Right cardiac atrium (tissue), 5 donors: ENCODE data around the gene MYBL2. TPM values are rescaled to one million over a fixed set of nuclear protein-coding genes. Genes with fewer than 3 reads are reported as not detected.

ENCODE experiments used
- ATAC-seq, 2 donors: fragments of 200-7000 bp; cut with Tn5 transposase; one replicate each; pipeline versions ENCODE4 v1.8.0 to v1.9.1; 2020; ENCODE audit warnings: moderate library complexity in 2 of 2, mild to moderate bottlenecking in 1 of 2
- DNase-seq, 3 donors: peaks; one replicate each; pipeline ENCODE4 v3.0.0-alpha.2; 2020
- H3K27ac ChIP-seq: one replicate; pipeline ENCODE4 v1.5.1; 2013; ENCODE audit warnings: mild to moderate bottlenecking, low read length, control low read depth, moderate library complexity
- H3K27me3 ChIP-seq: one replicate; pipeline ENCODE4 v1.6.1; 2013; ENCODE audit not compliant: control insufficient read depth, insufficient read depth
- H3K4me1 ChIP-seq: one replicate; pipeline ENCODE4 v1.6.1; 2013; ENCODE audit warnings: low read length; ENCODE audit not compliant: control insufficient read depth, insufficient read depth
- H3K4me3 ChIP-seq: one replicate; pipeline ENCODE4 v1.5.1; 2013; ENCODE audit warnings: low read length, control low read depth
- H3K9me3 ChIP-seq: one replicate; pipeline ENCODE4 v1.6.1; 2013; ENCODE audit warnings: low read length; ENCODE audit not compliant: control insufficient read depth
- WGBS: extraction: QIAGEN DNeasy Blood & Tissue Kit; methylation state at CpG from one replicate; pipeline ENCODE4 v1.1.7; 2013; 5-methylcytosine and 5-hydroxymethylcytosine counted together
- intact Hi-C, 4 donors: fragments of 100-400 bp; cut with DNase I; formaldehyde crosslinking; loops; one replicate each; pipeline versions ENCODE4 v1.11.0 to v1.14.0; 2022 to 2023
- polyA plus RNA-seq: library from polyadenylated mRNA; stranded (reverse); fragments of 200-250 nt; gene quantifications from one replicate; pipeline ENCODE4 v1.2.3, GENCODE V29; 2013
- total RNA-seq, 4 donors: library from RNA; stranded (reverse); fragmentation: NEBNext Ultra II Directional; extraction: Animal tissue kit (Norgen Biotek cat#: 25700); gene quantifications; one replicate each; pipeline ENCODE4 v1.2.1, GENCODE V29; 2021
- donor health status: healthy with polysubstance abuse.
- donor health status: DM: no; HTN: yes; CAD: no.
- donor health status: DM: no; HTN: no; CAD: no.
- donor health status: DM: no; HTN: yes; CAD: no; lungs with severe emphysema.
- donor health status: DM: yes; HTN: yes; CAD: no.

Gene MYBL2
- total and polyA plus RNA-seq, 5 donors: 0.11 to 1.4 (median 0.50) TPM; not detected in 1

DNA sequence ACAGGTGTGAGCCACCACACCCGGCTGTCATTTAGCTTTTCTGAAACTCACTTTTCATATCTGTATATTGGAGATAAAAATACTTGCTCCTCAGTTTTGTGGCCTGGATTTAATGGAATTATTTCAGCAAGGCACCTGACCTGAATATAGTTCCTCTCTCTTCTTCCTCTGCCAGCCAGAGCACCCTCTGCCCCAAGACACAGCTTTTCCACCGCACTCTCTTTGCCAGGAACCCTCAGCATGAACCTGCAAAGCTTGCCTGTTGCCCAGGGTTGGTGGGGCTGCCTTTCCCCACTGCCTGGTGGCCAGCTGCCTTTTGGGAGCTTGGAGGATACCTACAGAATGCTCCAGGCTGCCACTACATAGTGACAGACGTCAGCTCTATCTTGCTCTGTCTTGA, 56.8 kb downstream of the MYBL2 start:
- no peak for ATAC-seq
- no peaks in the 10 kb centered on the region for H3K4me1 ChIP-seq
- no peaks in the 10 kb centered on the region for H3K9me3 ChIP-seq
- no peak overlapping the region for H3K4me3 ChIP-seq
- DNase-seq: peak in 1 of 3 donors; percentile 9
- intact Hi-C loops: no loop called here
- H3K27ac ChIP-seq: no peak overlapping the region
- no peaks in the 10 kb centered on the region for H3K27me3 ChIP-seq
- 76% methylated on average over 3 of the region's 3 CpGs for WGBS

- Histone ChIP-seq H3K4me3 (no peak overlapping the region), H3K27ac (no peak overlapping the region), H3K9me3 (no peaks in the 10 kb centered on the region), H3K4me1 (no peaks in the 10 kb centered on the region), H3K27me3 (no peaks in the 10 kb centered on the region)
- intact Hi-C loops: no loop called here
- WGBS: 87% methylated on average over 5 of the region's 5 CpGs
- ATAC-seq (no peak), DNase-seq (no peak)
These were observed 57.5 kb downstream of the MYBL2 start for GRCh38 chr20:43724383-43724782.

DNA sequence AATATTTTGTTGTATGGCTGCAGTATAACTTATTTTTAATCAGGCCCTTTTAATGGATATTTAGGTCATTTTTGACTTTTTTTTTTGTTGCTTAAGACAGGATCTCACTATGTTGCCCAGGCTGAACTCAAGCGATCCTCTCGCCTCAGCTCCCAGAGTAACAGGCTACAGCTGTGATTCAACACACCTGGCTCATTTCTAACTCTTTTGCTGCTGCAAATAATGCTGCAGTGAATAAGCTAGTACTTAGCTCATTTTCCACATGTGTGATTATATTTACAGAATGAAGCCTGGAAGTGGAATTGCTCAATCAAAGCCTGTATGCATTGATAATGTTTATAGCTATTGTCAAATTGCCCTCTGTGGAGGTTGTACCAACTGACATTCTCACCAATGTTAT, 58.8 kb downstream of the MYBL2 start:
- Histone ChIP-seq H3K4me3 (no peak overlapping the region), H3K27ac (no peak overlapping the region), H3K4me1 (no peaks in the 10 kb centered on the region), H3K9me3 (no peaks in the 10 kb centered on the region), H3K27me3 (no peaks in the 10 kb centered on the region)
- WGBS: 94% methylated on average over 2 of the region's 2 CpGs
- ATAC-seq (no peak), DNase-seq (no peak)
- intact Hi-C loops: no loop called here

DNA sequence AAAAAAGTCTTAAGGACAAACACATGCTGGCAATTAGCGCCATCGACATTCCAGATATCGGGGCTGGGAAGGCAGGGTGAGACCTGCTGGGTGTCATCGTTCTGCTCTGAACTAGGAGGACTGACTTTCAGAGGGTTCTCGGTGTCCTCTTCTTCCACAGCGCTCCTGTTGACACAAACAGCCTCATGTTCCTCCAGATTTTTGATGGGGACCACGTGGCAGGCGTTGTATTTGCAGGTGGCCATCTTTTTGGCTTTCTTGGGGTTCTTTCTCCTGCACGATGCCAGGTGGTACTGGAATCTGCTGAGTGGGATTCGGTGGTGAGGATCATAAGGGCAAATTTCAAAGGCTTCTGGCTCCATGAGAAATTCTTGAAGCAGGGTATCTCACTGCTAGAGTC, 59.4 kb downstream of the MYBL2 start:
- intact Hi-C loops: no loop called here
- Histone ChIP-seq H3K4me1 (no peaks in the 10 kb centered on the region), H3K27me3 (no peaks in the 10 kb centered on the region), H3K27ac (no peak overlapping the region), H3K9me3 (no peaks in the 10 kb centered on the region), H3K4me3 (no peak overlapping the region)
- WGBS: 87% methylated on average over 10 of the region's 10 CpGs
- no peak for ATAC-seq
- DNase-seq: peak in 1 of 3 donors; percentile 7

DNA sequence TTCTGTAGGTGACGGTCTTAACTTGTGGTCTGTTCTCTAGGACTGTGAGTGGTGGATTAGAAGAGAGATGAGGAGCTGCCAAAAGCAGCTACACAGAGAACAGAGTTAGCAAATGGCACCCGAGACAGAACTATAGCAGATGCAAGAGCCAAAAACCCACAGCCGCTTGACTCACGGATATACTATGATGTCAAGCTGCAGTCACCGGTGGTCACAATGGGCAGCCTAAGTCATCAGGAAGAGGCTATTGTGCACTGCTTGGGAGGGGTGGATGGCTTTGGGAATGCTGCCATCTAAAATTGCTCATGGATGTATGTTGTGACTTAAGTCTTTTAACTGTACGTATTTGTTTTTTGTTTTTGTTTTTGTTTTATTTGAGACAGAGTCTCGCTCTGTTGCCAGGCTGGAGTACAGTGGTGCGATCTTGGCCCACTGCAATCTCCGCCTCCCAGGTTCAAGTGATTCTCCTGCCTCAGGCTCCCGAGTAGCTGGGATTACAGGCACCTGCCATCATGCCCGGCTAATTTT, 60.0 kb downstream of the MYBL2 start, which contains the start of gene GTSF1L:
GTSF1L (minus strand) TSS at position 192 of the 528 bp plus-strand sequence. CDS start 308 bp downstream, outside the sequence.
- WGBS: 73% methylated on average over 11 of the region's 11 CpGs

DNA sequence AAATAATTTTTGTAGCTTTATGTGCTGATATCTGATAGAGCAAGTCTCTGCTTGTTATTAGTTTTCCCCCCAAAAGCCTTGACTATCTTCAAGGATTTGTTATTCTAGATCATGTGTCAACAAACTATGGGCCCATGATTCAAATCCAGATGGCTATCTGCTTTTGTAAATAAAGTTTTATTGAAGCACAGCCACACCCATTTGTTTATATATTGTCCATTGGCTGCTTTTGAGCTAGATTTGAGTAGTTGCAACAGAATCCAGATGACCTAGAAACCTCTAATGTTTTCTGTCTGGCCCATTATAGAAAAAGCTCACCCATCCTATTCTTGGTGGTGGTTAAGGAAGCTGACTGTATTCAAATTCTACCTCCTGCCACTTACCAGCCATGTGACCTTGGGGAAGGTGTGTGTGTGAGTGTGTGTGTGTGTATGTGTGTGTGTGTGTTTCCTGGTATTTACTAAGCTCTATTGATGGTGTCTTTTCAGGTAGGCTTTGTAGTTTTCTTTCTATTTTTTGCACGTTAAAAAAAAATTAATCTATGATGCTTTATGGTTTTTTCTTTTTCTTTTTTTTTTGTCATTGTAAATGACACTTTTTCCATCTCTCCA, 61.2 kb downstream of the MYBL2 start:
- intact Hi-C loops: no loop called here
- no peak overlapping the region for H3K27ac ChIP-seq
- no peak for ATAC-seq
- WGBS: 88% methylated on average over 1 of the region's 1 CpG
- no peaks in the 10 kb centered on the region for H3K9me3 ChIP-seq
- no peaks in the 10 kb centered on the region for H3K27me3 ChIP-seq
- no peaks in the 10 kb centered on the region for H3K4me1 ChIP-seq
- no peak for DNase-seq
- H3K4me3 ChIP-seq: no peak overlapping the region

More for the DNA sequence above, 60.0 kb downstream of the MYBL2 start, which contains the start of gene GTSF1L:
- intact Hi-C loops: no loop called here
- peak in 1 of 2 donors; percentile 29 for ATAC-seq
- H3K27me3 ChIP-seq: no peaks in the 10 kb centered on the region
- no peak within 1 kb of the TSS for H3K4me3 ChIP-seq
- peak in 1 of 3 donors; percentile 3 for DNase-seq
- no peaks in the 10 kb centered on the region for H3K4me1 ChIP-seq
- no peaks in the 10 kb centered on the region for H3K9me3 ChIP-seq
- H3K27ac ChIP-seq: no peak within 1 kb of the TSS

DNA sequence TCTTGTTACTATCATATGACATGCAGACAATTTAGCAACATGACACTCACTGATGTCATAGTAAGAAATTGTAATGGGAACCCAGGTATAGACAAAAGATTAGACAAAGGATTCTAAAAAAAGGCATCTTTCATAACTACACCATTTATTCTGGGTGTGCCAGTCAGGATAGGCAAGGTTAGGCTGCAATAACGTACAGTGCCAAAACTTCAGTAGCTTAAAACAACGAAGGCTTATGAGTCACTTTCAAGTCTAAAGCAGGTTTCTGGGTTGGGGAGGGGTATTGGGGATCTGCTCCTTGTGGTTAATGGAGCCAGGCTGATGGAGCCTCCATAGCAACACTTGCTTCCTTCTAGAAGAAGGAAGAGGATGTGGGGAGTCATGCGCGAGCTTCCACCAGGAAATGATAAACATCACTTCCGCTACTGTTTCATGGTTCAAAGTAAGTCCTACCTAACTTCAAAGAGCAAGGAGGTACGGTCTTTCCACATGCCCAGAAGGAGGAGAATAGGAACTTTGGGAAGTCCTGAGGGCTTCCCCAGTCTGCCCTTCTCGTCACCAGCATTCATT, 61.9 kb downstream of the MYBL2 start:
- H3K27me3 ChIP-seq: no peaks in the 10 kb centered on the region
- H3K4me1 ChIP-seq: no peaks in the 10 kb centered on the region
- no peaks in the 10 kb centered on the region for H3K9me3 ChIP-seq
- intact Hi-C loops: no loop called here
- H3K27ac ChIP-seq: no peak overlapping the region
- H3K4me3 ChIP-seq: no peak overlapping the region
- 71% methylated on average over 7 of the region's 7 CpGs for WGBS
- DNase-seq (peak in 1 of 3 donors; percentile 7), ATAC-seq (no peak)

DNA sequence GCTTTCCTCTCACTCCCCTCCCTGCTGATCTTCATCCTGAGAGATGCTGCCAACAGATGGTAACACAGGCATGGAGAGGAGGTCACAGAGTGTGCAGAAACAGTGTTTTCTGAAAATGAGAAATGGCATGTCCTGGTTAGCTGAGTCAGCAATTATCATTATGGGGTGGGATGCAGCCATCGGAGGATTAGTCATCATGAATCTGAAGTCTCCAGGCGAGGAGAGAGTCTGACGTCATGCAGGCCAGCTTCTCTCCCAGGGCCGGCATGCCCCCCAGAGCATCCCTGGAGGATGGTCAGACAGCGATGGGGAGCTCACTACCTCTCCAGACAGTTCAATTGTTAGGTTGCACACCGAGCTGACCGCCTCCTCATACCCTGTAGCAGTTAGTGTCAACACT, 64.6 kb downstream of the MYBL2 start:
- ATAC-seq (no peak), DNase-seq (no peak)
- Histone ChIP-seq H3K27ac (no peak overlapping the region), H3K27me3 (no peaks in the 10 kb centered on the region), H3K4me3 (no peak overlapping the region), H3K4me1 (no peaks in the 10 kb centered on the region), H3K9me3 (no peaks in the 10 kb centered on the region)
- intact Hi-C loops: no loop called here
- 70% methylated on average over 7 of the region's 7 CpGs for WGBS

GRCh38 chr20:43731927-43732326, 65.0 kb downstream of the MYBL2 start:
- no peak for ATAC-seq

GRCh38 chr20:43736588-43737158, 69.8 kb downstream of the MYBL2 start:
- Histone ChIP-seq H3K27ac (no peak overlapping the region), H3K4me1 (no peaks in the 10 kb centered on the region), H3K27me3 (no peaks in the 10 kb centered on the region), H3K9me3 (no peaks in the 10 kb centered on the region), H3K4me3 (no peak overlapping the region)
- WGBS: 47% methylated on average over 2 of the region's 2 CpGs
- DNase-seq (no peak), ATAC-seq (no peak)
- intact Hi-C loops: no loop called here

More at GRCh38 chr20:43731927-43732326, 65.0 kb downstream of the MYBL2 start:
- Histone ChIP-seq H3K4me1 (no peaks in the 10 kb centered on the region), H3K27ac (no peak overlapping the region), H3K9me3 (no peaks in the 10 kb centered on the region), H3K4me3 (no peak overlapping the region), H3K27me3 (no peaks in the 10 kb centered on the region)
- intact Hi-C loops: no loop called here
- WGBS: 81% methylated on average over 5 of the region's 5 CpGs
- DNase-seq: peak in 1 of 3 donors; percentile 33

GRCh38 chr20:43737925-43738324, 71.0 kb downstream of the MYBL2 start:
- DNase-seq: no peak
- ATAC-seq: no peak
- H3K4me3 ChIP-seq: no peak overlapping the region
- H3K27ac ChIP-seq: no peak overlapping the region
- H3K9me3 ChIP-seq: no peaks in the 10 kb centered on the region
- intact Hi-C loops: no loop called here
- no peaks in the 10 kb centered on the region for H3K4me1 ChIP-seq
- H3K27me3 ChIP-seq: no peaks in the 10 kb centered on the region
- 85% methylated on average over 7 of the region's 7 CpGs for WGBS
